GM23248 (cell line): ENCODE measurements around the gene MBNL1. TPM values are rescaled to one million over a fixed set of nuclear protein-coding genes. Genes with fewer than 3 reads are reported as not detected.
A peak's percentile ranks its signal among the peaks of the same experiment; 100 is the strongest.

ENCODE experiments used
- DNase-seq: peaks from one replicate; pipeline ENCODE4 v3.0.0-alpha.2; 2015
- H2AFZ ChIP-seq: fragments of 200-600 bp; sonication (generic); 2 replicates; pipeline ENCODE4 v1.6.1; 2016; ENCODE audit warnings: antibody characterized with exemption
- H3F3A ChIP-seq: fragments of 200-600 bp; sonication (generic); 2 replicates; pipeline ENCODE4 v1.6.1; 2016; ENCODE audit warnings: mild to moderate bottlenecking, antibody characterized with exemption, mixed run types; ENCODE audit not compliant: insufficient read depth
- H3K27ac ChIP-seq: fragments of 200-600 bp; sonication (generic); 2 replicates; pipeline ENCODE4 v1.5.1; 2016; ENCODE audit warnings: mild to moderate bottlenecking
- H3K27me3 ChIP-seq: fragments of 200-600 bp; sonication (generic); replicated peaks from 2 replicates; pipeline ENCODE4 v1.6.1; 2016; ENCODE audit warnings: mild to moderate bottlenecking; ENCODE audit not compliant: insufficient read depth
- H3K36me3 ChIP-seq: fragments of 200-600 bp; sonication (generic); 2 replicates; pipeline ENCODE4 v1.6.1; 2016; ENCODE audit warnings: low read depth, mild to moderate bottlenecking
- H3K4me1 ChIP-seq: fragments of 200-600 bp; sonication (generic); 2 replicates; pipeline ENCODE4 v1.6.1; 2016; ENCODE audit warnings: mild to moderate bottlenecking; ENCODE audit not compliant: insufficient read depth
- H3K4me2 ChIP-seq: fragments of 200-600 bp; sonication (generic); one replicate; pipeline ENCODE4 v1.6.1; 2016; ENCODE audit warnings: mild to moderate bottlenecking; ENCODE audit not compliant: unreplicated experiment
- H3K4me3 ChIP-seq: fragments of 200-600 bp; sonication (generic); 2 replicates; pipeline ENCODE4 v1.5.1; 2016; ENCODE audit warnings: mild to moderate bottlenecking
- H3K79me2 ChIP-seq: fragments of 200-600 bp; sonication (generic); 2 replicates; pipeline ENCODE4 v1.6.1; 2016; ENCODE audit warnings: mild to moderate bottlenecking; ENCODE audit not compliant: insufficient read depth
- H3K9ac ChIP-seq: fragments of 200-600 bp; sonication (generic); 2 replicates; pipeline ENCODE4 v1.6.1; 2016; ENCODE audit warnings: mild to moderate bottlenecking
- H3K9me2 ChIP-seq: fragments of 200-600 bp; sonication (generic); 2 replicates; pipeline ENCODE4 v1.6.1; 2016; ENCODE audit warnings: mixed run types, mild to moderate bottlenecking, moderate library complexity; ENCODE audit not compliant: insufficient read depth
- H3K9me3 ChIP-seq: fragments of 200-600 bp; sonication (generic); one replicate; pipeline ENCODE4 v1.6.1; 2017; ENCODE audit warnings: low read depth
- H4K20me1 ChIP-seq: fragments of 200-600 bp; sonication (generic); 2 replicates; pipeline ENCODE4 v1.6.0; 2016; ENCODE audit not compliant: insufficient read depth
- EZH2 ChIP-seq: fragments of 200-600 bp; sonication (generic); IDR thresholded peaks from 2 replicates; pipeline ENCODE4 v1.6.1; 2018; ENCODE audit warnings: antibody characterized with exemption, mild to moderate bottlenecking; ENCODE audit not compliant: insufficient read depth, poor library complexity, severe bottlenecking
- EZH2phosphoT487 ChIP-seq: fragments of 200-600 bp; sonication (generic); IDR thresholded peaks from 2 replicates; pipeline ENCODE4 v1.6.1; 2018; ENCODE audit warnings: antibody characterized with exemption, moderate library complexity, mild to moderate bottlenecking, low read depth; ENCODE audit not compliant: insufficient read depth
- WGBS, 2 experiments: methylation state at CpG; one replicate each; pipeline ENCODE4 v1.1.6; 2015 to 2017; ENCODE audit warnings: low lambda C conversion rate in 2 of 2, low coverage in 1 of 2; ENCODE audit errors: missing lambda C conversion rate in 2 of 2; 5-methylcytosine and 5-hydroxymethylcytosine counted together
- in situ Hi-C: fragments of 300-500 bp; cut with MboI; formaldehyde crosslinking; loops from 2 replicates; pipeline ENCODE4 v1.15.0; 2020
- polyA plus RNA-seq: library from polyadenylated mRNA; unstranded; fragments of >200 nt; fragmentation: Nextera tagmentation; extraction: Ambion mirVana; gene quantifications from 2 replicates; pipeline ENCODE4 v1.2.1, GENCODE V29; 2016
- total RNA-seq: library from RNA; depleted of rRNA; stranded (reverse); fragments of >200 nt; shearing (Covaris generic); gene quantifications from 2 replicates; pipeline ENCODE4 v1.2.3, GENCODE V29; 2014

MBNL1 gene
- total and polyA plus RNA-seq, 2 experiments from 2014 or later: 89.5 to 262 TPM

- Histone ChIP-seq H3F3A (peaks cover 35% of the 10 kb centered on the region; the same call in 1 of the 2 replicates), H3K27me3 (no peaks in the 10 kb centered on the region), H3K4me3 (no peak overlapping the region), H2AFZ (no peak overlapping the region), H3K9me2 (no peaks in the 10 kb centered on the region), H3K27ac (peak overlapping the region; percentile 13; the same call in 1 of the 2 replicates), H3K79me2 (peaks cover 36% of the 10 kb centered on the region), H4K20me1 (no peaks in the 10 kb centered on the region), H3K9ac (no peak overlapping the region), H3K4me1 (peaks cover 26% of the 10 kb centered on the region), H3K9me3 (no peaks in the 10 kb centered on the region), H3K36me3 (peaks cover 69% of the 10 kb centered on the region), H3K4me2 (no peak overlapping the region)
- no peak for DNase-seq
- WGBS, 2 experiments: 51 to 54% methylated on average over 3 of the region's 3 CpGs
- in situ Hi-C loops: no loop called here
- TF ChIP-seq EZH2 (no peak), EZH2phosphoT487 (no peak)
Observed at GRCh38 chr3:152460936-152461335, 192.2 kb downstream of the MBNL1 start.

GRCh38 chr3:152461460-152461859 lies 192.7 kb downstream of the MBNL1 start:
- in situ Hi-C loops: no loop called here
- no peak for TF ChIP-seq EZH2phosphoT487
- no peak for TF ChIP-seq EZH2
- no peak overlapping the region for H3K4me3 ChIP-seq
- H3K27ac ChIP-seq: peak overlapping the region; percentile 13
- H3K9ac ChIP-seq: peak overlapping the region; percentile 11; the same call in 1 of the 2 replicates
- peaks cover 64% of the 10 kb centered on the region for H3K36me3 ChIP-seq
- H2AFZ ChIP-seq: no peak overlapping the region
- H3K9me2 ChIP-seq: no peaks in the 10 kb centered on the region
- 83 to 96% methylated on average over 1 of the region's 1 CpG for WGBS, 2 experiments
- peaks cover 40% of the 10 kb centered on the region; the same call in 1 of the 2 replicates for H3F3A ChIP-seq
- H3K4me1 ChIP-seq: peaks cover 28% of the 10 kb centered on the region
- H3K79me2 ChIP-seq: peaks cover 31% of the 10 kb centered on the region
- H4K20me1 ChIP-seq: no peaks in the 10 kb centered on the region
- DNase-seq: peak; percentile 53
- no peaks in the 10 kb centered on the region for H3K27me3 ChIP-seq
- H3K9me3 ChIP-seq: no peaks in the 10 kb centered on the region
- H3K4me2 ChIP-seq: no peak overlapping the region

GRCh38 chr3:152466784-152467183 lies 198.1 kb downstream of the MBNL1 start:
- H3K36me3 ChIP-seq: peaks cover 34% of the 10 kb centered on the region
- in situ Hi-C loops: no loop called here
- H3K27ac ChIP-seq: peak overlapping the region; percentile 37; the same call in 1 of the 2 replicates
- H3F3A ChIP-seq: peaks cover 50% of the 10 kb centered on the region; the same call in 1 of the 2 replicates
- H4K20me1 ChIP-seq: no peaks in the 10 kb centered on the region
- peak; percentile 83 for DNase-seq
- no peaks in the 10 kb centered on the region for H3K9me3 ChIP-seq
- H2AFZ ChIP-seq: no peak overlapping the region
- no peak overlapping the region for H3K4me2 ChIP-seq
- no peaks in the 10 kb centered on the region for H3K79me2 ChIP-seq
- no peak overlapping the region for H3K9ac ChIP-seq
- peaks cover 15% of the 10 kb centered on the region for H3K4me1 ChIP-seq
- no peak for TF ChIP-seq EZH2
- TF ChIP-seq EZH2phosphoT487: no peak
- H3K4me3 ChIP-seq: no peak overlapping the region
- 62% methylated on average over 7 of the region's 7 CpGs for WGBS, 2 experiments
- no peaks in the 10 kb centered on the region for H3K9me2 ChIP-seq
- H3K27me3 ChIP-seq: no peaks in the 10 kb centered on the region

GRCh38 chr3:152469248-152470025 lies 200.7 kb downstream of the MBNL1 start:
- H3K79me2 ChIP-seq: no peaks in the 10 kb centered on the region
- H3K4me2 ChIP-seq: no peak overlapping the region
- in situ Hi-C loops: no loop called here
- no peak for TF ChIP-seq EZH2phosphoT487
- no peak for TF ChIP-seq EZH2
- H3K9me2 ChIP-seq: no peaks in the 10 kb centered on the region
- no peak overlapping the region for H3K4me3 ChIP-seq
- no peaks in the 10 kb centered on the region for H3K9me3 ChIP-seq
- WGBS, 2 experiments: 95 to 100% methylated on average over 4 of the region's 4 CpGs
- no peak for DNase-seq
- no peak overlapping the region for H3K9ac ChIP-seq
- no peaks in the 10 kb centered on the region for H4K20me1 ChIP-seq
- no peaks in the 10 kb centered on the region for H3K27me3 ChIP-seq
- peaks cover 11% of the 10 kb centered on the region; the same call in 1 of the 2 replicates for H3K36me3 ChIP-seq
- H3K27ac ChIP-seq: no peak overlapping the region
- H3F3A ChIP-seq: peaks cover 54% of the 10 kb centered on the region; the same call in 1 of the 2 replicates
- H2AFZ ChIP-seq: no peak overlapping the region
- peaks cover 10% of the 10 kb centered on the region; the same call in 1 of the 2 replicates for H3K4me1 ChIP-seq
